GM12801 (cell line): ENCODE data around the gene RIN3.

Experiments used
- CTCF ChIP-seq: IDR thresholded peaks from one replicate; pipeline ENCODE4 v1.5.1; 2011; ENCODE audit warnings: control low read depth; ENCODE audit not compliant: insufficient read length; ENCODE audit errors: extremely low read depth

The RIN3 gene

GRCh38 chr14:92556863-92557543 lies 43.4 kb downstream of the RIN3 start:
- TF ChIP-seq CTCF: no peak

GRCh38 chr14:92557544-92557912 lies 43.9 kb downstream of the RIN3 start:
- TF ChIP-seq CTCF: no peak

GRCh38 chr14:92558319-92558718 lies 44.7 kb downstream of the RIN3 start:
- TF ChIP-seq CTCF: no peak

- TF ChIP-seq CTCF: no peak
These were observed 45.9 kb downstream of the RIN3 start for GRCh38 chr14:92559486-92559885.

GRCh38 chr14:92560106-92560865 lies 46.7 kb downstream of the RIN3 start:
- no peak for TF ChIP-seq CTCF

GRCh38 chr14:92561906-92562479 lies 48.4 kb downstream of the RIN3 start:
- no peak for TF ChIP-seq CTCF

- no peak for TF ChIP-seq CTCF
These were observed 49.8 kb downstream of the RIN3 start for GRCh38 chr14:92563359-92563758.
